RCC 7860 (cell line): ENCODE data around the gene GPR137B.
A peak's percentile ranks its signal among the peaks of the same experiment; 100 is the strongest.

Experiments used
- DNase-seq: peaks from one replicate; pipeline ENCODE4 v3.0.0-alpha.2; 2015; ENCODE audit warnings: low spot score
- FAIRE-seq: peaks from 2 replicates; lab custom pipeline; 2012; peaks lifted over from hg19 to GRCh38; lab: Jason Lieb, UNC

The GPR137B gene, protein sequence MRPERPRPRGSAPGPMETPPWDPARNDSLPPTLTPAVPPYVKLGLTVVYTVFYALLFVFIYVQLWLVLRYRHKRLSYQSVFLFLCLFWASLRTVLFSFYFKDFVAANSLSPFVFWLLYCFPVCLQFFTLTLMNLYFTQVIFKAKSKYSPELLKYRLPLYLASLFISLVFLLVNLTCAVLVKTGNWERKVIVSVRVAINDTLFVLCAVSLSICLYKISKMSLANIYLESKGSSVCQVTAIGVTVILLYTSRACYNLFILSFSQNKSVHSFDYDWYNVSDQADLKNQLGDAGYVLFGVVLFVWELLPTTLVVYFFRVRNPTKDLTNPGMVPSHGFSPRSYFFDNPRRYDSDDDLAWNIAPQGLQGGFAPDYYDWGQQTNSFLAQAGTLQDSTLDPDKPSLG

DNA sequence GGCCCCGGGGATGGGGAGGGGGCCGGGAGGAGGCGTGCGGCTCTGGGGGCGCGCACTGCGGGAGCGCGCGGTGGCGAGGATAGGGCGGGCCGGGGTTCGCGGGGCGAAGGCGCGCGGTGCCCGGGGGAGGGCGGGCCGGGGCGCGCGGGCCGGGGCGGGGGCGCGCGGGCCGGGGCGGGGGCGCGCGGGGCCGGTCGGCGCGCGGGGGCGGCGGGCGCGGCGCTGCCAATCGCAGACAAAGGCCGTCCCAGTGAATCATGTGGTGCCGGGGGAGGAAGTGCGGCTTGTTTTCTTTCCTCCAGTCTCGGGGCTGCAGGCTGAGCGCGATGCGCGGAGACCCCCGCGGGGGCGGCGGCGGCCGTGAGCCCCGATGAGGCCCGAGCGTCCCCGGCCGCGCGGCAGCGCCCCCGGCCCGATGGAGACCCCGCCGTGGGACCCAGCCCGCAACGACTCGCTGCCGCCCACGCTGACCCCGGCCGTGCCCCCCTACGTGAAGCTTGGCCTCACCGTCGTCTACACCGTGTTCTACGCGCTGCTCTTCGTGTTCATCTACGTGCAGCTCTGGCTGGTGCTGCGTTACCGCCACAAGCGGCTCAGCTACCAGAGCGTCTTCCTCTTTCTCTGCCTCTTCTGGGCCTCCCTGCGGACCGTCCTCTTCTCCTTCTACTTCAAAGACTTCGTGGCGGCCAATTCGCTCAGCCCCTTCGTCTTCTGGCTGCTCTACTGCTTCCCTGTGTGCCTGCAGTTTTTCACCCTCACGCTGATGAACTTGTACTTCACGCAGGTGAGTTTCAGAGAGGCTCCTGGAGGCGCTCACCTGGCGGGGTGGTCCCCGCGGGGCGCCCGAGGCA, at the start of gene GPR137B:
TSS of gene GPR137B (plus strand) at position 287 of the 851 bp plus-strand sequence. CDS start at position 371, 84 bp downstream.
- DNase-seq = no peak

DNA sequence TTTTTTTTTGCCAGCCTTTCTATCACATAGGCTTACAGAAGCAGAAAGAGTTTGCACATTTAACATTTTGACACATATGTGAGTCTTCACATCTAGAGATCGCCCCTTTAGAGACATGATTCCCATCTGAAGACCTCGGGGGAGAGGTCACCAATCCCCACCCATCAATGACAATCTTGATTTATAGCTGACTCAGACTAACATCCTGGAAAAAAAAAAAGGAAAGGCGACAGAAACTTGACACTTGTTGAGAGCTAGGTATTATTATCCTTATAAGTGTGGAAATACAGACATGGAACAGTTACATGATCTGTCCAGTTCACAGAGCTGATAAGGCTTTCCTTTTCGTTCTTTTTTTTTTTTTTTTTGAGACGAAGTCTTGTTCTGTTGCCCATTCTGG, 49.4 kb upstream of the GPR137B start:
- DNase-seq (no peak), FAIRE-seq (no peak)

More for the DNA sequence above, at the start of gene GPR137B:
- no peak for FAIRE-seq

DNA sequence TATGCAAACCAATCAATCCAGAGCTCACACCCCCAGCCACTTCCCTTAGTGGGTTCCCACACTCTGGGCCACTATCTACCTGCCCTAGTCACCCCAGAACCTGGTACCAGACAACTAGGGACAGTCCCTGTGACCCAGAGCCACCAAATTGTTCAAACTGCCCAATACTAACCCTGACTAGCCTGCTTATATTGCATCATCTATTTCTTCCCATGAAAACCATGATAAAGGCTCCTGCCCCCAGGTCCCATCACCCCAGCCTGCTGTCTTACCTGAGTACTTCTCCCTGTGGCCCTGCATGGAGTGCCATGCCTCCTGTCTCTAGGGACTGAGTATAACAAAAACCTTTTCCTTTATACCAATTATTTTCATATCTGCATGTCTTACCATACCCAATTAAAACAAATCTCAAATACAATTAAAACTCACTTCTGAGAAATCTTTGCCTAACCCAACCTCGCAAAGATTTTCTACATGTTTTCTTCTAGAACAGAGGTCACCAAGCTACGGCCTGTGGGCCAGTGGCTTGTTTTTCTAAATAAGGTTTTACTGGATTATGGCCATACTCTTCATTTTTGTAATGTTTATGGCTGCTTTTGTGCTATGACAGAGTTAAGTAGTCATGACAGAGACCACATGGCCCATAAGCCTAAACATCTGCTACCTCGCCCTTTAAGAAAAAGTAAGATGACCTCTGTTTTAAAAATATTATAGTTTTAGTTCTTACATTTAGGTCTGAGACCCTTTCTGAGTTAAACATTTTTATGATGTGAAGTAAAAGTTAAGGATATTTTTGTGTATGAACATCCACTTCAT, 46.4 kb upstream of the GPR137B start:
- FAIRE-seq = no peak
- no peak for DNase-seq

DNA sequence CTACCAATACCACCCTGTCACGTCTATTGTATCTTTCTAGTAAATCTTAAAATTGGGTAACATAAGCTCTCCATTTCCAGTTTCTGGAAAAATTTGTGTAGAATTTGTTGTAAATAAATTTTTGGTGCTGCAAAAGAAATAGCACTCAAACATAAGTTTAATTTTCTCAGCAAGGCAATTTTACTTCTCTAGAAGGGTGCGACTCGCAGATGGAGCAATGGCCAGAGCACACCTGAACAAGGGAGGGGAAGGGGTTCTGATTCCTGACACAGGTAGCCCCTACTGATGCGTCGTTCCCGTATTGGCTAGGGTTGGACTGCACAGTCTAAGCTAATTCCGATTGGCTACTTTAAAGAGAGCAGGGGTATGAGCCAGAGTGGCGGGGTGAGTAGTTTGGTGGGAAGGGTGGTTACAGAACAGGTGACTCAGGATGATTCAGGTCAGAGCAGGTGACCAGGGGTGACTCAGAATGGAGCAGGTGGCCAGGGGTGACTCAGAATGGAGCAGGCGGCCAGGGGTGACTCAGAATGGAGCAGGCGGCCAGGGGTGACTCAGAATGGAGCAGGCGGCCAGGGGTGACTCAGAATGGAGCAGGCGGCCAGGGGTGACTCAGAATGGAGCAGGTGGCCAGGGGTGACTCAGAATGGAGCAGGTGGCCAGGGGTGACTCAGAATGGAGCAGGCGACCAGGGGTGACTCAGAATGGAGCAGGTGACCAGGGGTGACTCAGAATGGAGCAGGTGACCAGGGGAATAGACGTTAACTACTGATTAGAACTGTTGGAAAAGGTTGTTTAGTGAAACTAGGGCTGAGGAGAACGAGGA, 45.5 kb upstream of the GPR137B start:
- FAIRE-seq (peak; percentile 79), DNase-seq (peak; percentile 20)

DNA sequence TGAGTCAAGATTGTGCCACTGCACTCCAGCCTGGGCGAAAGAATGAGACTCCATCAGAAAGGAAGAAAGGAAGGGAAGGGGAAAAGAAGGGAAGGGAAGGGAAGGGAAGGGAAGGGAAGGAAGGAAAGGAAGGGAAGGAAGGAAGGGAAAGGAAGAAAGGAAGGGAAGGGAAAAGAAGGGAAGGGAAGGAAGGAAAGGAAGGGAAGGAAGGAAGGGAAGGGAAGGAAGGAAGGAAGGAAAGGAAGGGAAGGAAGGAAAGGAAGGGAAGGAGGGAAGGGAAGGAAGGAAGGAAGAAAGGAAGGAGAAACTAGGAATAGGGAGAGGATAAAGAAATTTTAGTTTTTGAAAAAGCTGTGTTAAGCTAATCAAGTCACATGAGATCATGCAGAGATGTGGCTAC, 44.1 kb upstream of the GPR137B start:
- DNase-seq (no peak), FAIRE-seq (no peak)

DNA sequence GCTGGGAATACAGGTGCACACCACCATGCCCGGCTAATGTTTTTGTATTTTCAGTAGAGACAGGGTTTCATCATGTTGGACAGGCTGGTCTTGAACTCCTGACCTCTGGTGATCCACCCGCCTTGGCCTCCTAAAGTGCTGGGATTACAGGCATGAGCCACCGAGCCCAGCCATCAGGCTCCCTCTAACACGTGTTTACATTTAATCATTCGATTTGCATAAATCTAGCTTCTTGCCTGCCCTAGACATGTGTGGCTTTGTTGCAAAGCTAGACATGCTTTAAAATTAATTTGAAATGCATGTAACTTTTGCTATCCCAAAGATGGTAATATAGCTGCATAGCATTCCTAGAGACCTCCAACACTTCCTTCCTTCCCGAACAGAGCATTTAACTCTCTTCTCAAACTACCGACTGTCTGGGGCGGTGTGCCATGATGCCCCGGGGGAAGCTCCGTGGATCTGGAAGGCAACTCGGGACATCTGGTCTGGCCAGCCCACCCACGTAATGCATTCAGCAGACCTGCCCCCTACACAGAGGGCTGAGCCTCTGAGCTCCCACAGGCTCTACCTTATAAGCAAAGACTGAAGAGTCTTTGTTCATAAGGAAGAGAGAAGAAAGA, 42.9 kb upstream of the GPR137B start:
- FAIRE-seq (no peak), DNase-seq (no peak)

DNA sequence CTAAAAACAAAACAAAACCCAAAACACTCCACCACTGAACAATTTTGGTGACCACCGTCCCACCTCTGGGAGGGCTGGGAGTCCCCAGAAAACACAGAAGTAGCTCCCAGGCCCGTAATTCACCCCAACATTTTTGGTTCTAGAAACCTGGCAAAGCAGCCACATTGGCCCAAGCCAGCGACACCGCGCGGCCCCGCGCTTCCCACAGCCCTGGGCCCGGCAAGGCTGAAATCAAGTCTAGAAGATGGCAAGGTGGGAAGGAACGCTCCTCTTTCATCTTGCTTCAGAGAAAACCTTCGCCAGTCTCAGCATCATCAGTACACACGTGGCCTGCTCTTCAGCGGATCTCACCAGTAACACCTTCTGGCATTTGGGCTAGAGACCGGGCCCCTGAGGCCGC, 41.5 kb upstream of the GPR137B start:
- no peak for FAIRE-seq

DNA sequence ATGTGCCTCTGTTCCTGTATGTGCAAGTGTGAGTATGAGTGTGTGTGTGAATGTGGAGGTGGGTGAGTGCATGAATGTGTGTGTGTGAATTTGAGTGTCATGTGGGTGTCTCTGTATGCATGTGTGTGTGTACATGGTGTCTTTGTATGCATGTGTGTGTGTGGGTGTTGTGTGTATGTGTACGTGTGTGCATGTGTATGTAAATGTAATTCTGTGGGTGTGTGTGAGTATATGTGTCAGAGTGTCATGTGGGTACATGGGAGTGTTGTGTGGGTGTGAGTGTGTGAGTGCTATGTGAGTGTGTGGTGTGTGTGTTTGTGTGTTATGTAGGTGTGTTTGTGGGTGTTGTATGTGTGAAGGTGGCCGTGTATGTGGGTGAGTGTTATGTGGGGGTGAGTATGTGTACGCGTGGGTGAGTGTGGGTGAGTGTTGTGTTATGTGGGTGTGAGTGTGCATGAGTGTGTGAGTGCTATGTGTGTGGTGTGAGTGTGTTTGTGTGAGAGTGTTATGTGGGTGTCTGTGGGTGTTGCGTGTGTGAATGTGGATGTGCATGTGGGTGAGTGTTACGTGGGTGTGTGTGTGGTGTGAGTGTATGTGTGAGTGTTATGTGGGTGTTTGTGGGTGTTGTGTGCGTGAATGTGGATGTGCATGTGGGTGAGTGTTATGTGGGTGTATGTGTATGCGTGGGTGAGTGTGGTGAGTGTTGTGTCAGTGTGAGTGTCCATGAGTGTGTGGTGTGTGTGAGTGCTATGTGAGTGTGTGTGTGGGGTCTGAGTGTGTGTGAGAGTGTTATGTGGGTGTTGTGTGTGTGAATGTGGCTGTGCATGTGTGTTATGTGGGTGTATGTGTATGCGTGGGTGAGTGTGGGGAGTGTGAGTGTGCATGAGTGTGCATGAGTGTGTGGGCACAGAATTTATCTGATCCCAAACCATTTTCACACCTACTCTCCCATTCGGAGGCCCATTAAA, 40.8 kb upstream of the GPR137B start:
- no peak for FAIRE-seq
- DNase-seq = no peak

More for the DNA sequence above, 41.5 kb upstream of the GPR137B start:
- no peak for DNase-seq

DNA sequence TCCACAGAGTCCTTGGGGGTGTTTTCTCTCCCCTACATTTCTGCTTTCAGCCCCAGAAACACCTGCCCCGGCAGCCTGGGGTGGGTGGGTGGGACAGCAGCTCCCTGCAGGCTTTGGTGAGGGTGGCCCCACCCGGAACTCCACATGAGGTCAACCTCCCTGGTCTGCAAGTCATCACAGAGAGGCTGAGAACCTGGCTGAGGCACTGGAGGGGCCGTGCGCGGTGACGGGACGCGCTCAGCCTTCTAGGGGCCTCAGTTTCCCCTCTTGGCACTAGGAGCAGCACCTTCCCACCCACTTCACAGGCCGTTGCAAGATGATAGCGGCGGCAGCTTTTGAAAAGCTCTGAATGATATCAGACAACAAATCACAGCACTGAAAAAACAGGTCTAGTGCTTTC, 39.7 kb upstream of the GPR137B start:
- FAIRE-seq (no peak), DNase-seq (no peak)

DNA sequence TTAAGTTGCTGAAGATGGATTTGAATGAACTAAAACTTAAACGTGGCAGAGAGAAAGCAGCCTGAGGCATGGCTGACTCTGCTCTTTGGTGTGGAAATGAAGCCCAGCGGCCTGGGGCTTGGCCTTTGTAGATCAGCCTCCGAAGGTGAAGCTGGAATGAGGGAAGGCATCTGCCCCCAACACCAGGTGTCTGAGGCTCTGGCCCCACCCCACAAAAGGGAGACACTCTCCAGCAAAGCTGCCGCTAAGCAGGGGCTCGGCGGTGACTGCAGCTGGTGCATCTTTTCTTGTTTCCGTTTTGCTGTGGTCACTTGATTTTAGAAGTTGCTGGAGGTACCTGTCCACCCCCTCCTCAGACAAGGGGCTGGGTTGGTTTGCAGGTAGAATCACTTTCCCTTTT, 39.3 kb upstream of the GPR137B start:
- no peak for DNase-seq
- no peak for FAIRE-seq

DNA sequence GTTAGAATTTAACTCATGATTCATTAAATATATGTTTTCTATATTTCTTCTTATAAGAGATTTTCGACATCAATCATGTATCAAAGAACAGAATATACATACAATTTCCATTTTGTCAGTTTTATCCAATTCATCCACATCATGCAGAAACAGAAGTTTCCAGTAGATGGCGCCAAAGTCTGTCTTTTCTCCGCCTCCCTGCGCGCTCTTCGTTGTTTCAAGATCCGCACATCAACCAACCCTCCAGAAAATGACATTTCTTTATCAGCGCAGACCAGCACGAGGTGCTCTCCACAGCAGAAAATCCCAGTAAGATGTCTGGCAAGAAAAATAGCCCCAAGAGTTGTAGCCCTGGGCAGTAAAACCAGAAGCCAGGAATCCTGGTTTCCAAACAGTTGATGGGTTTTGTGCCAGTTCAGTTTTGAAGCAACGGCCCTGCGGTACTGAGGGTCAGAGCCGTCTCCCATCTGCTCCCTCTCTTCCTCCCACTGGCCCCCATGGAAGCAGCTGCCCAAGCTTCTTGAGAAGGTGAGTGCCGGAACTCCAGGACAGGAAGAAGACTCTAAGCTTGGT, 38.6 kb upstream of the GPR137B start:
- peak; percentile 72 for FAIRE-seq

DNA sequence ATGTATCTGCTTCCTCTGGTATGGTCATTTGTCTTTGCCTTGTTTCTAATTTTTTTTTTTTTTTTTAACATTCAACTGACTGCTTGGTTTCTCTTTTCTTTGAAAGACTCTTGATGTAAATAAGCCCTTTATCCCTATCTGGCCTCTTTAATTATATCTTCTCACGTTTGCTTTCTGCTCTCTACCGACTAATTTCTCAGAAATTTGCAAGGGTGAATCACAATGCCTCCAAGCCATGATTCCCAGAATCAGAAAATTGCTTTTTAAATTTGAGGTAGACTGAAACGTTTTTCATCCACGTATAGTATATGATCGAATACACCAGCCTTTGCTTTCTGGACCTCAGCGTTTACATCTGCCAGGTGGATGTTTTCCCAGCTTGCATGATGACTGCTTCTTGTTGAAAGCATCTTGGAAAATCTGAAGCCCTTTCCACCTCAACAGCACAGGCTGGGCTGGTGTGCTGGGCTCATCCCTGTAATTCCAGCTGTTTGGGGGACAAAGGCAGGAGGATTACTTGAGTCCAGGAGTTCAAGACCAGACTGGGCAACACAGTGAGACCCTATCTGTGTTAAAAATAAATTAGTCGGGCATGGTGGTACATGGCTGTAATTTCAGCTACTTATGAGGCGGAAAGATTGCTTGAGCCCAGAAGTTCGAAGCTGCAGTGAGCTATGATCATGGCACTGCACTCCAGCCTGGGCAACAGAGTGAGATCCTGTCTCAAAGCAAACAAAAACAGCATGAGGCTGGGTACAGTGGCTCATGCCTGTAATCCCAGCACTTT, 35.0 kb upstream of the GPR137B start:
- DNase-seq (no peak), FAIRE-seq (no peak)

More for the DNA sequence above, 38.6 kb upstream of the GPR137B start:
- peak; percentile 20 for DNase-seq

DNA sequence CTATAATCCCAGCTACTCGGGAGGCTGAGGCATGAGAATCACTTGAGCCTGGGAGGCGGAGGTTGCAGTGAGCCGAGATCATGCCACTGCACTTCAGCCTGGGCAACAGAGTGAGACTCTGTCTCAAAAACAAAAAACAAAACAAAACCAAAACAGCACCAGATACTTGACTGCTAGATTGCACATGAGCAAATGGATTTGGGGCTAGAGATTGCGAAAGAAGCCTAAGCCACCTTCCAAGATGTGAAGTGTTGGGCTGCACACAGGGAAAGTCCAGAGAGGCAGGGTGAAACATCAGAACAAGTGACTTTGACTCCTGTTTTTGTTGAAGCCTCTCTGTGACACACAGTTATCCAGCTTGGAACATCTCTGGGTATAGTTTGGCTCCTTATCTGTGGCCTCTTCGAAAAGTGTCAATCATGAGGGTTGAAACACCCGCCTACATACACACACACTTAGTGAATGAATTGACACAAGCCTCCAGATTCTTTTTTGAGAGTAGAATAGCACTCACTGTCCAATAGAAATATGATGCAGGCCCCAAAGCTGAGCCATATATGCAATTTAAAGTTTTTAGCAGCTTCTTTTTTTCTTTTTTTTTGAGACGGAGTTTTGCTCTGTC, 34.2 kb upstream of the GPR137B start:
- FAIRE-seq = no peak
- no peak for DNase-seq

DNA sequence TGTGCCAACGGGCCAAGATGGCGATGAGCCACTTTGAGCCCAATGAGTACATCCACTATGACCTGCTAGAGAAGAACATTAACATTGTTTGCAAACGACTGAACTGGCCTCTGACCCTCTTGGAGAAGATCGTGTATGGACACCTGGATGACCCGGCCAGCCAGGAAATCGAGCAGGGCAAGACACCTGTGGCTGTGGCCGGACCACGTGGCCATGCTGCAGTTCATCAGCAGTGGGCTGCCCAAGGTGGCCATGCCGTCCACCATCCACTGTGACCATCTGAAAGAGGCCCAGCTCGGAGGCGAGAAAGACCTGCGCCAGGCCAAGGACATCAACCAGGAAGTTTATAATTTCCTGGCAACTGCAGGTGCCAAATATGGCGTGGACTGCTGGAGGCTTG, 32.2 kb upstream of the GPR137B start:
- FAIRE-seq = no peak
- no peak for DNase-seq

DNA sequence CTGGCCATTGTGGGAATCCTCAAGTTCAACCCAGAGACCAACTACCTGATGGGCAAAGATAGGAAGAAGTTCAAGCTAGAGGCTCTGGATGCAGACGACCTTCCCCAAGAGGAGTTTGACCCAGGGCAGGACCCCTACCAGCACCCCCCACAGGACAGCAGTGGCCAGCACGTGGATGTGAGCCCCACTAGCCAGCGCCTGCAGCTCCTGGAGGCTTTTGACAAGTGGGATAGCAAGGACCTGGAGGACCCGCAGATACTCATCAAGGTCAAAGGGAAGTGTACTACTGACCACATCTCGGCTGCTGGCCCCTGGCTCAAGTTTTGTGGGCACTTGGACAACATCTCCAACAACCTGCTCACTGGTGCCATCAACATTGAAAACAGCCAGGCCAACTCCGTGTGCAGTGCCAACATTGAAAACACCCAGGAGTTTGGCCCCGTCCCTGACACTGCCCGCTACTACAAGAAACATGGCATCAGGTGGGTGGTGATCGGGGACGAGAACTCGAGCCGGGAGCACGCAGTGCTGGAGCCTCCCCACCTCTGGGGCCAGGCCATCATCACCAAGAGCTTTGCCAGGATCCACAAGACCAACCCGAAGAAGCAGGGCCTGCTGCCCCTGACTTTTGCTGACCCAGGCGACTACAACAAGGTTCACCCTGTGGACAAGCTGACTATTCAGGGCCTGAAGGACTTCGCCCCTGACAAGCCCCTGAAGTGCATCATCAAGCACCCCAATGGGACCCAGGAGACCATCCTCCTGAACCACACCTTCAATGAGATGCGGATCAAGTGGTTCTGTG, 30.6 kb upstream of the GPR137B start:
- DNase-seq (no peak), FAIRE-seq (no peak)

DNA sequence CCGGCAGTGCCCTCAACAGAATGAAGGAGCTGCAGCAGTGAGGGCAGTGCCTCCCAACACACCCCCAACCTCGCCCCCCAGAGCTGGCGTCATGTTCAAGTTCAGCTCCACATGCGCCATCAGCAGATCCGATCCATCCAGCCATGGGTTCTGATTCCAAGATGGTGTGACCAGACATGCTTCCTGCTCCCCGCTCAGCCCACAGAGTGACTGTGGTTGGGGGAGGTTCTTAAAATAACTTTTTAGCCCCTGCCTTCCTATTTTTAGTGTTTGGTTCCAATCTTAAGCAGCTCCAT, 30.1 kb upstream of the GPR137B start:
- FAIRE-seq (no peak), DNase-seq (no peak)
